Bronchial epithelial cell (primary cell): ENCODE results near the gene VWA3A. TPM values are rescaled to one million over a fixed set of nuclear protein-coding genes. Genes with fewer than 3 reads are reported as not detected.
A peak's percentile ranks its signal among the peaks of the same experiment; 100 is the strongest.

Source experiments
- DNase-seq: peaks from one replicate; pipeline ENCODE4 v3.0.0-alpha.2; 2010; ENCODE audit warnings: low read depth
- FAIRE-seq: peaks from 2 replicates; lab custom pipeline; 2011; peaks lifted over from hg19 to GRCh38; lab: Jason Lieb, UNC
- H3K27me3 ChIP-seq: 2 replicates; pipeline ENCODE4 v1.5.1; 2011; ENCODE audit warnings: low read length; ENCODE audit not compliant: control insufficient read depth, insufficient read depth
- H3K36me3 ChIP-seq: 2 replicates; pipeline ENCODE4 v1.5.1; 2011; ENCODE audit warnings: low read length; ENCODE audit not compliant: control insufficient read depth, insufficient read depth
- H3K4me3 ChIP-seq: 2 replicates; pipeline ENCODE4 v1.5.1; 2011; ENCODE audit warnings: mild to moderate bottlenecking, low read depth, low read length, control low read depth
- CTCF ChIP-seq: IDR thresholded peaks from 2 replicates; pipeline ENCODE4 v1.5.1; 2011; ENCODE audit warnings: mild to moderate bottlenecking, moderate library complexity, low read length, control low read depth, inconsistent platforms; ENCODE audit not compliant: insufficient read depth, severe bottlenecking
- total RNA-seq: library from RNA; depleted of rRNA; stranded (reverse); fragments of >200 nt; gene quantifications from 2 replicates; pipeline ENCODE4 v1.2.1, GENCODE V29; 2014

Gene VWA3A
- total RNA-seq, 1 donor from 2014 or later: under 0.01 TPM

DNA sequence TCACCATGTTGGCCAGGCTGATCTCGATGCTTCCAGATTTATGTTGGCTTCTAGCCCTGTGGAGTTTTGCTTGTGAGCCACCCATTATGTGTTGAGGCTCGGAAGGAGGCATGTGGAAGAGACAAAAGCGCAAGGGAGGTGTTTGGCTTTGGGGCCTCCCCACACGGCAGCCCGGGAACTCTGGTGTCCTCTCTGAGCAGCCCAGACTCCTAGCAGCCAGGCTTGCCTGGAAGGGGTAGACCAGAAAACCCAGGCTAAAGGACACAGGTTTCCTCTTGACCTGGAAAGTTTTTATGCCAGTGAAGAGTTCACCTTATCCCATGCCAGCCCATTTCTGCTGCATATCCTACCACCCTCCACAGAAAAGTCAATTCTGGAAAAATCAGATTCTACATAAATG lies 91.0 kb downstream of the VWA3A start:
- H3K4me3 ChIP-seq: no peak overlapping the region
- no peak for DNase-seq
- peaks cover 4% of the 10 kb centered on the region for H3K27me3 ChIP-seq
- TF ChIP-seq CTCF: no peak
- no peaks in the 10 kb centered on the region for H3K36me3 ChIP-seq
- FAIRE-seq: no peak

- Histone ChIP-seq H3K4me3 (no peak overlapping the region), H3K36me3 (no peaks in the 10 kb centered on the region), H3K27me3 (peaks cover 4% of the 10 kb centered on the region)
- peak; percentile 28 for TF ChIP-seq CTCF
- FAIRE-seq (no peak), DNase-seq (no peak)
These were observed 91.7 kb downstream of the VWA3A start for GRCh38 chr16:22183901-22184614.

GRCh38 chr16:22184615-22184968 lies 92.3 kb downstream of the VWA3A start:
- Histone ChIP-seq H3K36me3 (no peaks in the 10 kb centered on the region), H3K4me3 (no peak overlapping the region), H3K27me3 (peaks cover 4% of the 10 kb centered on the region)
- DNase-seq: no peak
- no peak for TF ChIP-seq CTCF
- no peak for FAIRE-seq

- peaks cover 4% of the 10 kb centered on the region for H3K27me3 ChIP-seq
- H3K36me3 ChIP-seq: no peaks in the 10 kb centered on the region
- peak; percentile 2 for TF ChIP-seq CTCF
- FAIRE-seq: no peak
- no peak for DNase-seq
- no peak overlapping the region for H3K4me3 ChIP-seq
These were observed 94.2 kb downstream of the VWA3A start for GRCh38 chr16:22186517-22186916.

DNA sequence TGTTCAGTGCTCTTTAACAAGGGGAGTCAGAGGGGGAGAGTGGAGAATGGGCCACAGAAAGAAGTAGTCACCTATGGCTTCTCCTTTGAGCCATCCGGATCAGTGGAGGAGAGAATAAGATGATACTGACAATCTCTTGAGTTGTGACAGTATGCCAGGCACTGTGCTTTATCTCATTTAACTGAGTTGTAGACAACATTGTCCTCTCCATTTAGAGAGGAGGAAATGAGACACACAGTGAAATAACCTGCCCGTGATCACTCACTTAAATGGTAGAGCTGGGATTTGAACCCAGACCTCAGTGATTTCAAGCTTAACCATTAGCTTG lies 95.9 kb downstream of the VWA3A start:
- Histone ChIP-seq H3K4me3 (no peak overlapping the region), H3K27me3 (peaks cover 2% of the 10 kb centered on the region), H3K36me3 (no peaks in the 10 kb centered on the region)
- DNase-seq (no peak), FAIRE-seq (no peak)
- TF ChIP-seq CTCF: no peak
